ENCODE measurements around the gene LDHB. TPM values are rescaled to one million over a fixed set of nuclear protein-coding genes. Genes with fewer than 3 reads are reported as not detected.

The LDHB gene
- total and polyA plus RNA-seq, 10 of the 15 experiments (the other 5 are each of a cell fraction or from before 2014, with no cell fraction given), result 800 to 3,692 (median 1,366) TPM

DNA sequence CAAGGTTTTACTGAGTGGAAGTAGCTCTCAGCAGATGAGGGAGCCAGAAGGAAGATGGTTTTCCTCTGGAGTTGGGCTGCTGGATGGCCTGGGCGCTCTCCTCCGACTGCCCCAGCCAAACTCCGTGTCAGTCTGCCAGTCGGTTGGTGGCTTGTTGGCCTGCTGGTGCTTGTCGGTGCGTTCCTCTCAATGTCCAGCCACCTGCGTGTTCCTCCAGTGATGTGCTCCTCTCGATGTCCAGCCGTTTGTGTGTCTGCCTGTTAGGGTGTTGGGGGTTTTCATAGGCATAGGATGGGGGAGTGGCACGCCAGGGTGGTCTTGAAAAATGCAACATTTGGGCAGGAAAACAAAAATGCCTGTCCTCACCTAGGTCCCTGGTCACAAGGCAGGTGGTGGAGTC, 37.0 kb upstream of the LDHB start:
- WGBS (ENCODE audit: insufficient coverage, insufficient replicate concordance, low lambda C conversion rate, missing lambda C conversion rate), result 65% methylated on average over 10 of the region's 10 CpGs
- Histone ChIP-seq H3K36me3 (ENCODE audit: control insufficient read depth in 2 of 2, insufficient read depth in 2 of 2, low read length in 1 of 2) (no peaks in the 10 kb centered on the region), H3K4me2 (ENCODE audit: control insufficient read depth, insufficient read depth) (no peak overlapping the region), H3K4me3 (no peak overlapping the region), H3K27me3 (replicated peaks in 1 of 2; ENCODE audit: control insufficient read depth in 2 of 2, insufficient read depth in 2 of 2, low read length in 1 of 2) (no peaks in the 10 kb centered on the region), H3K9me3 (replicated peaks; ENCODE audit: control insufficient read depth, insufficient read depth, low read length) (no peaks in the 10 kb centered on the region), H4K20me1 (ENCODE audit: control insufficient read depth, insufficient read depth) (no peaks in the 10 kb centered on the region), H3K4me1 (ENCODE audit: control insufficient read depth, insufficient read depth, low read length) (no peaks in the 10 kb centered on the region), H3K79me2 (ENCODE audit: control insufficient read depth, insufficient read depth, low read length) (no peaks in the 10 kb centered on the region), H2AFZ (ENCODE audit: control insufficient read depth, low read depth, low read length) (no peak overlapping the region), H3K27ac (ENCODE audit: control insufficient read depth, insufficient read depth) (no peak overlapping the region), H3K9ac (ENCODE audit: control insufficient read depth, insufficient read depth, low read length) (no peak overlapping the region)
- TF ChIP-seq, protein P1, sequence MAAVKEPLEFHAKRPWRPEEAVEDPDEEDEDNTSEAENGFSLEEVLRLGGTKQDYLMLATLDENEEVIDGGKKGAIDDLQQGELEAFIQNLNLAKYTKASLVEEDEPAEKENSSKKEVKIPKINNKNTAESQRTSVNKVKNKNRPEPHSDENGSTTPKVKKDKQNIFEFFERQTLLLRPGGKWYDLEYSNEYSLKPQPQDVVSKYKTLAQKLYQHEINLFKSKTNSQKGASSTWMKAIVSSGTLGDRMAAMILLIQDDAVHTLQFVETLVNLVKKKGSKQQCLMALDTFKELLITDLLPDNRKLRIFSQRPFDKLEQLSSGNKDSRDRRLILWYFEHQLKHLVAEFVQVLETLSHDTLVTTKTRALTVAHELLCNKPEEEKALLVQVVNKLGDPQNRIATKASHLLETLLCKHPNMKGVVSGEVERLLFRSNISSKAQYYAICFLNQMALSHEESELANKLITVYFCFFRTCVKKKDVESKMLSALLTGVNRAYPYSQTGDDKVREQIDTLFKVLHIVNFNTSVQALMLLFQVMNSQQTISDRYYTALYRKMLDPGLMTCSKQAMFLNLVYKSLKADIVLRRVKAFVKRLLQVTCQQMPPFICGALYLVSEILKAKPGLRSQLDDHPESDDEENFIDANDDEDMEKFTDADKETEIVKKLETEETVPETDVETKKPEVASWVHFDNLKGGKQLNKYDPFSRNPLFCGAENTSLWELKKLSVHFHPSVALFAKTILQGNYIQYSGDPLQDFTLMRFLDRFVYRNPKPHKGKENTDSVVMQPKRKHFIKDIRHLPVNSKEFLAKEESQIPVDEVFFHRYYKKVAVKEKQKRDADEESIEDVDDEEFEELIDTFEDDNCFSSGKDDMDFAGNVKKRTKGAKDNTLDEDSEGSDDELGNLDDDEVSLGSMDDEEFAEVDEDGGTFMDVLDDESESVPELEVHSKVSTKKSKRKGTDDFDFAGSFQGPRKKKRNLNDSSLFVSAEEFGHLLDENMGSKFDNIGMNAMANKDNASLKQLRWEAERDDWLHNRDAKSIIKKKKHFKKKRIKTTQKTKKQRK (IDR thresholded peaks at IDR 0.05; ENCODE audit: low read depth, low read length), result no peak
- no peak for TF ChIP-seq ATF7 (IDR thresholded peaks at IDR 0.05; ENCODE audit: low read depth)
- TF ChIP-seq WRNIP1 (IDR thresholded peaks at IDR 0.05; ENCODE audit: borderline replicate concordance, low read depth, low read length), result no peak
- TF ChIP-seq ZNF217 (IDR thresholded peaks at IDR 0.05), result no peak
- no peak for TF ChIP-seq KDM1A (IDR thresholded peaks at IDR 0.05; ENCODE audit: borderline replicate concordance)
- no peak for TF ChIP-seq KLF5 (IDR thresholded peaks at IDR 0.05; ENCODE audit: partially characterized antibody)
- TF ChIP-seq, protein P2, sequence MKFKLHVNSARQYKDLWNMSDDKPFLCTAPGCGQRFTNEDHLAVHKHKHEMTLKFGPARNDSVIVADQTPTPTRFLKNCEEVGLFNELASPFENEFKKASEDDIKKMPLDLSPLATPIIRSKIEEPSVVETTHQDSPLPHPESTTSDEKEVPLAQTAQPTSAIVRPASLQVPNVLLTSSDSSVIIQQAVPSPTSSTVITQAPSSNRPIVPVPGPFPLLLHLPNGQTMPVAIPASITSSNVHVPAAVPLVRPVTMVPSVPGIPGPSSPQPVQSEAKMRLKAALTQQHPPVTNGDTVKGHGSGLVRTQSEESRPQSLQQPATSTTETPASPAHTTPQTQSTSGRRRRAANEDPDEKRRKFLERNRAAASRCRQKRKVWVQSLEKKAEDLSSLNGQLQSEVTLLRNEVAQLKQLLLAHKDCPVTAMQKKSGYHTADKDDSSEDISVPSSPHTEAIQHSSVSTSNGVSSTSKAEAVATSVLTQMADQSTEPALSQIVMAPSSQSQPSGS (IDR thresholded peaks at IDR 0.05; ENCODE audit: low read length), result no peak
- no peak for TF ChIP-seq SP1 (IDR thresholded peaks at IDR 0.05; ENCODE audit: low read depth, low read length)
- TF ChIP-seq, protein P3, sequence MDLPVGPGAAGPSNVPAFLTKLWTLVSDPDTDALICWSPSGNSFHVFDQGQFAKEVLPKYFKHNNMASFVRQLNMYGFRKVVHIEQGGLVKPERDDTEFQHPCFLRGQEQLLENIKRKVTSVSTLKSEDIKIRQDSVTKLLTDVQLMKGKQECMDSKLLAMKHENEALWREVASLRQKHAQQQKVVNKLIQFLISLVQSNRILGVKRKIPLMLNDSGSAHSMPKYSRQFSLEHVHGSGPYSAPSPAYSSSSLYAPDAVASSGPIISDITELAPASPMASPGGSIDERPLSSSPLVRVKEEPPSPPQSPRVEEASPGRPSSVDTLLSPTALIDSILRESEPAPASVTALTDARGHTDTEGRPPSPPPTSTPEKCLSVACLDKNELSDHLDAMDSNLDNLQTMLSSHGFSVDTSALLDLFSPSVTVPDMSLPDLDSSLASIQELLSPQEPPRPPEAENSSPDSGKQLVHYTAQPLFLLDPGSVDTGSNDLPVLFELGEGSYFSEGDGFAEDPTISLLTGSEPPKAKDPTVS (IDR thresholded peaks at IDR 0.05; ENCODE audit: low read depth, low read length), result no peak
- TF ChIP-seq TARDBP (IDR thresholded peaks at IDR 0.05; ENCODE audit: borderline replicate concordance), result no peak
- intact Hi-C loops (cut with micrococcal nuclease; ENCODE audit: unreplicated experiment), result loop anchor here (5.0 kb wide), 1 partner anchor 768 kb away; no protein-coding TSS in a partner anchor
- in situ Hi-C loops (cut with MboI), result loop anchor here (5.0 to 10.0 kb wide), 2 partner anchors 323 to 750 kb away; no protein-coding TSS in a partner anchor
- CTCF ChIA-PET, result interaction anchor here (0.7 to 1.3 kb wide), 3 partner anchors 16 to 324 kb away, joined by 3 to 7 read pairs (median 5); no protein-coding TSS in a partner anchor
- SMC1A ChIA-PET (ENCODE audit: uncharacterized antibody, unreplicated experiment), result no interaction called here
- POLR2A ChIA-PET, result no interaction called here
- DNase-seq (ENCODE audit: low read depth, low spot score) (no peak), ATAC-seq (no peak), FAIRE-seq (no peak)
- BruUV-seq (replicated peaks), result no TSS peak
- RAD21 ChIA-PET (ENCODE audit: unreplicated experiment), result no interaction called here
